HEK293 (cell line): ENCODE data around the gene CAPN8.
"Not testable (repeated sequence)": the region's sequence is repeated elsewhere in the genome, so short reads cannot be mapped to it uniquely, and the experiment has no call there.

Experiments used
- CTCF ChIA-PET: fragments of 350-600 bp; formaldehyde crosslinking; extraction: SDS; loops from one replicate; lab custom pipeline; 2021; ENCODE audit warnings: antibody characterized with exemption; lab: Yijun Ruan, JAX
- POLR2A ChIA-PET: fragments of 300-600 bp; formaldehyde crosslinking; extraction: SDS; loops from one replicate; lab custom pipeline; 2020; ENCODE audit warnings: antibody characterized with exemption, inconsistent platforms; lab: Yijun Ruan, JAX
- H3K27ac ChIP-seq: fragments of 200-500 bp; sonication (Bioruptor generic); 2 replicates; pipeline ENCODE4 v1.5.1; 2014; ENCODE audit warnings: low read depth, low read length, control low read depth, inconsistent platforms; ENCODE audit errors: extremely low read depth
- H3K36me3 ChIP-seq, 2 experiments: fragments of 200-500 bp in 1 of 2; sonication (Bioruptor generic) in 1 of 2; 1 replicate in 1 of 2; 2 replicates in 1 of 2; pipeline ENCODE4 v1.5.1; 2014 to 2017; ENCODE audit warnings: inconsistent platforms in 2 of 2, low read length in 2 of 2; ENCODE audit not compliant: control insufficient read depth in 2 of 2, insufficient read depth in 1 of 2
- H3K4me1 ChIP-seq: fragments of 200-500 bp; sonication (Bioruptor generic); 2 replicates; pipeline ENCODE4 v1.5.1; 2014; ENCODE audit warnings: mild to moderate bottlenecking, low read length, inconsistent platforms; ENCODE audit not compliant: control insufficient read depth, insufficient read depth
- H3K4me3 ChIP-seq: 2 replicates; pipeline ENCODE4 v1.5.1; 2011; ENCODE audit warnings: low read depth, mild to moderate bottlenecking, control low read depth, low read length, moderate library complexity
- H3K9me3 ChIP-seq: fragments of 200-500 bp; sonication (Bioruptor generic); 2 replicates; pipeline ENCODE4 v1.5.1; 2014; ENCODE audit warnings: low read depth, low read length, inconsistent platforms; ENCODE audit not compliant: control insufficient read depth, insufficient read depth
- BCL11A ChIP-seq: fragments of 450-650 bp; formaldehyde crosslinking; IDR thresholded peaks from 2 replicates; pipeline ENCODE4 v1.5.1; 2016; ENCODE audit warnings: low read depth, missing biosample characterization, missing genetic modification characterization
- BCL11B ChIP-seq: fragments of 450-650 bp; formaldehyde crosslinking; IDR thresholded peaks from 2 replicates; pipeline ENCODE4 v1.5.1; 2016; ENCODE audit warnings: low read depth, missing biosample characterization, missing genetic modification characterization
- EGR2 ChIP-seq: fragments of 450-650 bp; formaldehyde crosslinking; IDR thresholded peaks from 2 replicates; pipeline ENCODE4 v1.5.1; 2016; ENCODE audit warnings: low read depth, missing biosample characterization, missing genetic modification characterization
- FEZF1 ChIP-seq: fragments of 450-650 bp; formaldehyde crosslinking; IDR thresholded peaks from 2 replicates; pipeline ENCODE4 v1.5.1; 2016; ENCODE audit warnings: missing biosample characterization, missing genetic modification characterization
- GLI2 ChIP-seq: fragments of 450-650 bp; formaldehyde crosslinking; IDR thresholded peaks from 2 replicates; pipeline ENCODE4; 2017; ENCODE audit warnings: missing biosample characterization, missing genetic modification characterization, low read depth, borderline replicate concordance
- GLIS1 ChIP-seq: fragments of 450-650 bp; formaldehyde crosslinking; IDR thresholded peaks from 2 replicates; pipeline ENCODE4 v1.5.1; 2016; ENCODE audit warnings: missing biosample characterization, missing genetic modification characterization
- KLF1 ChIP-seq: fragments of 450-650 bp; formaldehyde crosslinking; IDR thresholded peaks from 2 replicates; pipeline ENCODE4 v1.5.1; 2016; ENCODE audit warnings: missing biosample characterization, missing genetic modification characterization
- KLF8 ChIP-seq: fragments of 450-650 bp; formaldehyde crosslinking; IDR thresholded peaks from 2 replicates; pipeline ENCODE4 v1.5.1; 2016; ENCODE audit warnings: missing biosample characterization, missing genetic modification characterization
- OSR2 ChIP-seq: fragments of 450-650 bp; formaldehyde crosslinking; IDR thresholded peaks from 2 replicates; pipeline ENCODE4 v1.5.1; 2016; ENCODE audit warnings: missing biosample characterization, missing genetic modification characterization
- WT1 ChIP-seq: fragments of 450-650 bp; formaldehyde crosslinking; IDR thresholded peaks from 2 replicates; pipeline ENCODE4 v1.5.1; 2016; ENCODE audit warnings: missing biosample characterization, missing genetic modification characterization
- ZFHX2 ChIP-seq: fragments of 450-650 bp; formaldehyde crosslinking; conservative IDR thresholded peaks from 2 replicates; pipeline ENCODE4 v1.5.1; 2016; ENCODE audit warnings: missing biosample characterization, missing genetic modification characterization
- ZNF341 ChIP-seq: fragments of 450-650 bp; formaldehyde crosslinking; IDR thresholded peaks from 2 replicates; pipeline ENCODE4; 2016; ENCODE audit warnings: low read depth, missing biosample characterization, missing genetic modification characterization
- ZNF501 ChIP-seq: fragments of 450-650 bp; formaldehyde crosslinking; IDR thresholded peaks from 2 replicates; pipeline ENCODE4 v1.5.1; 2016; ENCODE audit warnings: missing biosample characterization, missing genetic modification characterization
- ZNF596 ChIP-seq: fragments of 450-650 bp; IDR thresholded peaks from 2 replicates; pipeline ENCODE4 v1.5.0; 2018; ENCODE audit warnings: missing biosample characterization, mild to moderate bottlenecking, missing genetic modification characterization, moderate library complexity
- ZNF610 ChIP-seq: fragments of 450-650 bp; formaldehyde crosslinking; IDR thresholded peaks from 2 replicates; pipeline ENCODE4 v1.5.1; 2016; ENCODE audit warnings: missing biosample characterization, missing genetic modification characterization, borderline replicate concordance
- ZNF768 ChIP-seq: fragments of 450-650 bp; formaldehyde crosslinking; IDR thresholded peaks from 2 replicates; pipeline ENCODE4 v1.5.1; 2018; ENCODE audit warnings: missing biosample characterization, mild to moderate bottlenecking, missing genetic modification characterization
- ZNF843 ChIP-seq: fragments of 450-650 bp; formaldehyde crosslinking; IDR thresholded peaks from 2 replicates; pipeline ENCODE4 v1.5.1; 2016; ENCODE audit warnings: missing biosample characterization, missing genetic modification characterization
- ZSCAN30 ChIP-seq: fragments of 450-650 bp; IDR thresholded peaks from 2 replicates; pipeline ENCODE4 v1.5.1; 2018; ENCODE audit warnings: missing biosample characterization, mild to moderate bottlenecking, missing genetic modification characterization, moderate library complexity
- ZXDB ChIP-seq: fragments of 450-650 bp; formaldehyde crosslinking; IDR thresholded peaks from 2 replicates; pipeline ENCODE4 v1.5.1; 2016; ENCODE audit warnings: missing biosample characterization, missing genetic modification characterization
- TF ChIP-seq, protein P1 (sequence below): sonication (generic); formaldehyde crosslinking; IDR thresholded peaks from 2 replicates; pipeline ENCODE4 v1.8.1; 2022; ENCODE audit warnings: mild to moderate bottlenecking, moderate library complexity, missing genetic modification reagents
- TF ChIP-seq, protein P2 (sequence below): fragments of 450-650 bp; formaldehyde crosslinking; IDR thresholded peaks from 2 replicates; pipeline ENCODE4 v1.5.1; 2017; ENCODE audit warnings: missing biosample characterization, missing genetic modification characterization
- TF ChIP-seq, protein P3 (sequence below): fragments of 450-650 bp; formaldehyde crosslinking; IDR thresholded peaks from 2 replicates; pipeline ENCODE4 v1.5.1; 2017; ENCODE audit warnings: missing biosample characterization, missing genetic modification characterization
- TF ChIP-seq, protein P4 (sequence below): fragments of 450-650 bp; formaldehyde crosslinking; IDR thresholded peaks from 2 replicates; pipeline ENCODE4 v1.5.1; 2016; ENCODE audit warnings: missing biosample characterization, missing genetic modification characterization, borderline replicate concordance
- TF ChIP-seq, protein P5 (sequence below): fragments of 450-650 bp; formaldehyde crosslinking; IDR thresholded peaks from 2 replicates; pipeline ENCODE4 v1.5.1; 2016; ENCODE audit warnings: missing biosample characterization, missing genetic modification characterization
- TF ChIP-seq, protein P6 (sequence below): fragments of 450-650 bp; formaldehyde crosslinking; IDR thresholded peaks from 2 replicates; pipeline ENCODE4 v1.5.1; 2016; ENCODE audit warnings: missing biosample characterization, missing genetic modification characterization

CAPN8 gene

DNA sequence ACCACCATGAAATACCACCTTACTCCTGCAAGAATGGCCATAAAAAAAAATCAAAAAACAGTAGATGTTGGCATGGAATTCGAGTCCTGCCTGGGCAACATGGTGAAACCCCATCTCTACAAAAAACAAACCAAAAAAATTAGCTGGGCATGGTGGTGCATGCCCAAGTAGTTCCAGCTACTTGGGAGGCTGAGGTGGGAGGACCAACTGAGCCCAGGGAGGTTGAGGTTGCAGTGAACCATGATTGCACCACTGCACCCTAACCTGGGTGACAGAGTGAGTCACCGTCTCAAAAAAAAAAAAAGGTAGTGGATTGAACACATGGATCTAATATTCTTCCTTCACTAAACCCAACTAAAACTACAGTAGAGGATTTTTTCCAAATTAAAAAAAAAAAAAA is 146.4 kb downstream of the CAPN8 start (continued):
- TF ChIP-seq, protein P1, sequence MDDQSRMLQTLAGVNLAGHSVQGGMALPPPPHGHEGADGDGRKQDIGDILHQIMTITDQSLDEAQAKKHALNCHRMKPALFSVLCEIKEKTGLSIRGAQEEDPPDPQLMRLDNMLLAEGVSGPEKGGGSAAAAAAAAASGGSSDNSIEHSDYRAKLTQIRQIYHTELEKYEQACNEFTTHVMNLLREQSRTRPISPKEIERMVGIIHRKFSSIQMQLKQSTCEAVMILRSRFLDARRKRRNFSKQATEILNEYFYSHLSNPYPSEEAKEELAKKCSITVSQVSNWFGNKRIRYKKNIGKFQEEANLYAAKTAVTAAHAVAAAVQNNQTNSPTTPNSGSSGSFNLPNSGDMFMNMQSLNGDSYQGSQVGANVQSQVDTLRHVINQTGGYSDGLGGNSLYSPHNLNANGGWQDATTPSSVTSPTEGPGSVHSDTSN: no peak
- no peak for TF ChIP-seq GLI2 (tag by site-specific recombination)
- no peak for TF ChIP-seq ZNF768
- TF ChIP-seq GLIS1 (tag by site-specific recombination): peak; percentile 93

DNA sequence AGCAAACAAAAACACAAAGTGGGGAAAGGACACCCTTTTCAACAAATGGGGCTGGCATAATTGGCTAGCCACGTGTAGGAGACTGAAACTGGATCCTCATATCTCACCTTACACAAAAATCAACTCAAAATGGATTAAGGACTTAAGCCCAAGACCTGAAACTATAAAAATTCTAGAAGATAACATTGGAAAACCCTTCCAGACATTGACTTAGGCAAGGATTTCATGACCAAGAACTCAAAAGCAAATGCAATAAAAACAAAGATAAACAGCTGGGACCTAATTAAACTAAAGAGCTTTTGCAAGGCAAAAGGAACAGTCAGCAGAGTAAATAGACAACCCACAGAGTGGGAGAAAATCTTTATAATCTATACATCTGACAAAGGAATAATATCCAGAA is 146.9 kb downstream of the CAPN8 start:
- H3K9me3 ChIP-seq, H3K4me1 ChIP-seq, POLR2A ChIA-PET, H3K36me3 ChIP-seq, H3K4me3 ChIP-seq, CTCF ChIA-PET, H3K27ac ChIP-seq: not testable (repeated sequence)
- TF ChIP-seq, protein P2, sequence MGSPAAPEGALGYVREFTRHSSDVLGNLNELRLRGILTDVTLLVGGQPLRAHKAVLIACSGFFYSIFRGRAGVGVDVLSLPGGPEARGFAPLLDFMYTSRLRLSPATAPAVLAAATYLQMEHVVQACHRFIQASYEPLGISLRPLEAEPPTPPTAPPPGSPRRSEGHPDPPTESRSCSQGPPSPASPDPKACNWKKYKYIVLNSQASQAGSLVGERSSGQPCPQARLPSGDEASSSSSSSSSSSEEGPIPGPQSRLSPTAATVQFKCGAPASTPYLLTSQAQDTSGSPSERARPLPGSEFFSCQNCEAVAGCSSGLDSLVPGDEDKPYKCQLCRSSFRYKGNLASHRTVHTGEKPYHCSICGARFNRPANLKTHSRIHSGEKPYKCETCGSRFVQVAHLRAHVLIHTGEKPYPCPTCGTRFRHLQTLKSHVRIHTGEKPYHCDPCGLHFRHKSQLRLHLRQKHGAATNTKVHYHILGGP: peak; percentile 69; the same call in 1 of the 2 replicates
- 0 out of 2 replicates have a peak, but pooled peaks have one; percentile 21 for TF ChIP-seq EGR2 (tag by site-specific recombination)
- TF ChIP-seq BCL11A: peak; percentile 68
- TF ChIP-seq, protein P3, sequence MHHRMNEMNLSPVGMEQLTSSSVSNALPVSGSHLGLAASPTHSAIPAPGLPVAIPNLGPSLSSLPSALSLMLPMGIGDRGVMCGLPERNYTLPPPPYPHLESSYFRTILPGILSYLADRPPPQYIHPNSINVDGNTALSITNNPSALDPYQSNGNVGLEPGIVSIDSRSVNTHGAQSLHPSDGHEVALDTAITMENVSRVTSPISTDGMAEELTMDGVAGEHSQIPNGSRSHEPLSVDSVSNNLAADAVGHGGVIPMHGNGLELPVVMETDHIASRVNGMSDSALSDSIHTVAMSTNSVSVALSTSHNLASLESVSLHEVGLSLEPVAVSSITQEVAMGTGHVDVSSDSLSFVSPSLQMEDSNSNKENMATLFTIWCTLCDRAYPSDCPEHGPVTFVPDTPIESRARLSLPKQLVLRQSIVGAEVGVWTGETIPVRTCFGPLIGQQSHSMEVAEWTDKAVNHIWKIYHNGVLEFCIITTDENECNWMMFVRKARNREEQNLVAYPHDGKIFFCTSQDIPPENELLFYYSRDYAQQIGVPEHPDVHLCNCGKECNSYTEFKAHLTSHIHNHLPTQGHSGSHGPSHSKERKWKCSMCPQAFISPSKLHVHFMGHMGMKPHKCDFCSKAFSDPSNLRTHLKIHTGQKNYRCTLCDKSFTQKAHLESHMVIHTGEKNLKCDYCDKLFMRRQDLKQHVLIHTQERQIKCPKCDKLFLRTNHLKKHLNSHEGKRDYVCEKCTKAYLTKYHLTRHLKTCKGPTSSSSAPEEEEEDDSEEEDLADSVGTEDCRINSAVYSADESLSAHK (tag by site-specific recombination): peak; percentile 81
- TF ChIP-seq OSR2 (tag by site-specific recombination): peak; percentile 85
- TF ChIP-seq KLF1 (tag by site-specific recombination): peak; percentile 41
- TF ChIP-seq FEZF1 (tag by site-specific recombination): peak; percentile 96
- 0 out of 2 replicates have a peak, but pooled peaks have one; percentile 36 for TF ChIP-seq BCL11B
- TF ChIP-seq ZFHX2 (tag by site-specific recombination): 0 out of 2 replicates have a peak, but pooled peaks have one; percentile 27
- 0 out of 2 replicates have a peak, but pooled peaks have one; percentile 34 for TF ChIP-seq GLI2 (tag by site-specific recombination)
- peak; percentile 93 for TF ChIP-seq ZNF843 (tag by site-specific recombination)
- peak; percentile 93 for TF ChIP-seq WT1
- TF ChIP-seq ZSCAN30: peak; percentile 32; the same call in 1 of the 2 replicates
- TF ChIP-seq, protein P4, sequence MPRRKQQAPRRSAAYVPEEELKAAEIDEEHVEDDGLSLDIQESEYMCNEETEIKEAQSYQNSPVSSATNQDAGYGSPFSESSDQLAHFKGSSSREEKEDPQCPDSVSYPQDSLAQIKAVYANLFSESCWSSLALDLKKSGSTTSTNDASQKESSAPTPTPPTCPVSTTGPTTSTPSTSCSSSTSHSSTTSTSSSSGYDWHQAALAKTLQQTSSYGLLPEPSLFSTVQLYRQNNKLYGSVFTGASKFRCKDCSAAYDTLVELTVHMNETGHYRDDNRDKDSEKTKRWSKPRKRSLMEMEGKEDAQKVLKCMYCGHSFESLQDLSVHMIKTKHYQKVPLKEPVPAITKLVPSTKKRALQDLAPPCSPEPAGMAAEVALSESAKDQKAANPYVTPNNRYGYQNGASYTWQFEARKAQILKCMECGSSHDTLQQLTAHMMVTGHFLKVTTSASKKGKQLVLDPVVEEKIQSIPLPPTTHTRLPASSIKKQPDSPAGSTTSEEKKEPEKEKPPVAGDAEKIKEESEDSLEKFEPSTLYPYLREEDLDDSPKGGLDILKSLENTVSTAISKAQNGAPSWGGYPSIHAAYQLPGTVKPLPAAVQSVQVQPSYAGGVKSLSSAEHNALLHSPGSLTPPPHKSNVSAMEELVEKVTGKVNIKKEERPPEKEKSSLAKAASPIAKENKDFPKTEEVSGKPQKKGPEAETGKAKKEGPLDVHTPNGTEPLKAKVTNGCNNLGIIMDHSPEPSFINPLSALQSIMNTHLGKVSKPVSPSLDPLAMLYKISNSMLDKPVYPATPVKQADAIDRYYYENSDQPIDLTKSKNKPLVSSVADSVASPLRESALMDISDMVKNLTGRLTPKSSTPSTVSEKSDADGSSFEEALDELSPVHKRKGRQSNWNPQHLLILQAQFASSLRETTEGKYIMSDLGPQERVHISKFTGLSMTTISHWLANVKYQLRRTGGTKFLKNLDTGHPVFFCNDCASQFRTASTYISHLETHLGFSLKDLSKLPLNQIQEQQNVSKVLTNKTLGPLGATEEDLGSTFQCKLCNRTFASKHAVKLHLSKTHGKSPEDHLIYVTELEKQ (tag by site-specific recombination): peak; percentile 89
- TF ChIP-seq ZNF610: 0 out of 2 replicates have a peak, but pooled peaks have one; percentile 19
- TF ChIP-seq ZNF501 (tag by site-specific recombination): 0 out of 2 replicates have a peak, but pooled peaks have one; percentile 45
- TF ChIP-seq ZNF596 (tag by site-specific recombination): 0 out of 2 replicates have a peak, but pooled peaks have one; percentile 7
- TF ChIP-seq KLF8 (tag by site-specific recombination): 0 out of 2 replicates have a peak, but pooled peaks have one; percentile 30
- TF ChIP-seq, protein P5, sequence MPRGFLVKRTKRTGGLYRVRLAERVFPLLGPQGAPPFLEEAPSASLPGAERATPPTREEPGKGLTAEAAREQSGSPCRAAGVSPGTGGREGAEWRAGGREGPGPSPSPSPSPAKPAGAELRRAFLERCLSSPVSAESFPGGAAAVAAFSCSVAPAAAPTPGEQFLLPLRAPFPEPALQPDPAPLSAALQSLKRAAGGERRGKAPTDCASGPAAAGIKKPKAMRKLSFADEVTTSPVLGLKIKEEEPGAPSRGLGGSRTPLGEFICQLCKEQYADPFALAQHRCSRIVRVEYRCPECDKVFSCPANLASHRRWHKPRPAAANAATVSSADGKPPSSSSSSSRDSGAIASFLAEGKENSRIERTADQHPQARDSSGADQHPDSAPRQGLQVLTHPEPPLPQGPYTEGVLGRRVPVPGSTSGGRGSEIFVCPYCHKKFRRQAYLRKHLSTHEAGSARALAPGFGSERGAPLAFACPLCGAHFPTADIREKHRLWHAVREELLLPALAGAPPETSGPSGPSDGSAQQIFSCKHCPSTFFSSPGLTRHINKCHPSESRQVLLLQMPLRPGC (tag by site-specific recombination): peak; percentile 66; the same call in 1 of the 2 replicates
- TF ChIP-seq, protein P6, sequence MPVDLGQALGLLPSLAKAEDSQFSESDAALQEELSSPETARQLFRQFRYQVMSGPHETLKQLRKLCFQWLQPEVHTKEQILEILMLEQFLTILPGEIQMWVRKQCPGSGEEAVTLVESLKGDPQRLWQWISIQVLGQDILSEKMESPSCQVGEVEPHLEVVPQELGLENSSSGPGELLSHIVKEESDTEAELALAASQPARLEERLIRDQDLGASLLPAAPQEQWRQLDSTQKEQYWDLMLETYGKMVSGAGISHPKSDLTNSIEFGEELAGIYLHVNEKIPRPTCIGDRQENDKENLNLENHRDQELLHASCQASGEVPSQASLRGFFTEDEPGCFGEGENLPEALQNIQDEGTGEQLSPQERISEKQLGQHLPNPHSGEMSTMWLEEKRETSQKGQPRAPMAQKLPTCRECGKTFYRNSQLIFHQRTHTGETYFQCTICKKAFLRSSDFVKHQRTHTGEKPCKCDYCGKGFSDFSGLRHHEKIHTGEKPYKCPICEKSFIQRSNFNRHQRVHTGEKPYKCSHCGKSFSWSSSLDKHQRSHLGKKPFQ: peak; percentile 51; the same call in 1 of the 2 replicates
- TF ChIP-seq ZXDB: peak; percentile 78
- TF ChIP-seq ZNF341 (tag by site-specific recombination): peak; percentile 11; the same call in 1 of the 2 replicates
